HepG2 (cell line): ENCODE data around the gene CPT1A. TPM values are rescaled to one million over a fixed set of nuclear protein-coding genes. Genes with fewer than 3 reads are reported as not detected.
A peak's percentile ranks its signal among the peaks of the same experiment; 100 is the strongest.

Source experiments
- ATAC-seq: fragments of 200-7000 bp; cut with Tn5 transposase; 3 replicates; pipeline ENCODE4 v1.9.1; 2020; ENCODE audit warnings: mild to moderate bottlenecking, moderate library complexity
- BruUV-seq: library from RNA; stranded (reverse); fragments of 400-500 nt; replicated peaks from 2 replicates; lab custom pipeline; 2021; lab: Mats Ljungman, UMichigan
- CTCF ChIA-PET: fragments of 300-600 bp; formaldehyde crosslinking; extraction: SDS; loops from one replicate; lab custom pipeline; 2021; ENCODE audit warnings: low total read pairs, inconsistent platforms, low intra/inter-chr PET ratio; lab: Yijun Ruan, JAX
- POLR2A ChIA-PET: fragments of 350-600 bp; sonication (Branson Sonifier 250); formaldehyde crosslinking; loops from one replicate; lab custom pipeline; 2020; ENCODE audit warnings: antibody characterized with exemption, inconsistent platforms; lab: Yijun Ruan, JAX
- DNase-seq: peaks from one replicate; pipeline ENCODE4 v3.0.0-alpha.2; 2015; ENCODE audit warnings: low spot score
- FAIRE-seq: peaks from 3 replicates; lab custom pipeline; 2011; peaks lifted over from hg19 to GRCh38; lab: Jason Lieb, UNC
- H2AFZ ChIP-seq: one replicate; pipeline ENCODE4 v1.6.1; 2011; ENCODE audit warnings: low read length, inconsistent platforms
- H3K27ac ChIP-seq: fragments of 300-600 bp; 3 replicates; pipeline ENCODE4 v1.8.0; 2011; ENCODE audit warnings: mixed run types, mild to moderate bottlenecking, mixed read lengths, low read length, inconsistent platforms; ENCODE audit not compliant: insufficient read depth; ENCODE audit errors: extremely low read length
- H3K27me3 ChIP-seq, 2 experiments: fragments of 200-600 bp in 1 of 2; 2 replicates in 1 of 2; 3 replicates in 1 of 2; pipeline versions ENCODE4 v1.6.0 to v1.8.0; 2011; ENCODE audit warnings: low read length in 2 of 2, mild to moderate bottlenecking in 2 of 2, moderate library complexity in 2 of 2, inconsistent platforms in 1 of 2; ENCODE audit not compliant: insufficient read depth in 2 of 2, control insufficient read depth in 1 of 2
- H3K36me3 ChIP-seq, 2 experiments: fragments of 200-600 bp in 1 of 2; replicated peaks in 1 of 2; 2 replicates in 1 of 2; 3 replicates in 1 of 2; pipeline versions ENCODE4 v1.5.1 to v1.8.0; 2011; ENCODE audit warnings: low read length in 2 of 2, inconsistent platforms in 1 of 2; ENCODE audit not compliant: insufficient read depth in 2 of 2, control insufficient read depth in 1 of 2
- H3K4me1 ChIP-seq: 2 replicates; pipeline ENCODE4 v1.5.1; 2012; ENCODE audit warnings: low read length, inconsistent platforms; ENCODE audit not compliant: insufficient read depth
- H3K4me2 ChIP-seq: 2 replicates; pipeline ENCODE4 v1.6.0; 2011; ENCODE audit warnings: low read depth, low read length, inconsistent platforms
- H3K4me3 ChIP-seq, 3 experiments: fragments of 200-600 bp in 1 of 3; sonication (generic), shearing (Covaris generic) in 1 of 3; replicated peaks in 1 of 3; 2 replicates each; pipeline ENCODE4 v1.5.1; 2011 to 2016; ENCODE audit warnings: low read length in 3 of 3, inconsistent platforms in 2 of 3, low read depth in 2 of 3, mild to moderate bottlenecking in 2 of 3, control low read depth in 1 of 3, mixed read lengths in 1 of 3; ENCODE audit not compliant: insufficient read depth in 1 of 3
- H3K79me2 ChIP-seq: one replicate; pipeline ENCODE4 v1.6.1; 2011; ENCODE audit warnings: low read length, inconsistent platforms; ENCODE audit not compliant: insufficient read depth
- H3K9ac ChIP-seq: 2 replicates; pipeline ENCODE4 v1.6.0; 2011; ENCODE audit warnings: mild to moderate bottlenecking, low read depth, low read length, inconsistent platforms; ENCODE audit not compliant: insufficient read depth
- H3K9me3 ChIP-seq: 2 replicates; pipeline ENCODE4 v1.5.1; 2012; ENCODE audit warnings: mild to moderate bottlenecking, low read length
- H4K20me1 ChIP-seq: 2 replicates; pipeline ENCODE4 v1.6.0; 2011; ENCODE audit warnings: inconsistent platforms, mild to moderate bottlenecking, low read length, moderate library complexity; ENCODE audit not compliant: insufficient read depth
- ATF7-NPFF ChIP-seq: sonication (generic); formaldehyde crosslinking; IDR thresholded peaks from 2 replicates; pipeline ENCODE4 v1.8.1; 2023; ENCODE audit warnings: mild to moderate bottlenecking, low read depth, missing genetic modification reagents, moderate library complexity
- ERF ChIP-seq: IDR thresholded peaks from 2 replicates; pipeline ENCODE4 v1.6.1; 2018; ENCODE audit warnings: missing biosample characterization, missing genetic modification reagents
- POLR2AphosphoS2 ChIP-seq: IDR thresholded peaks from 2 replicates; pipeline ENCODE4 v1.6.1; 2011; ENCODE audit warnings: low read depth, low read length, improper control_type of control experiment
- ZBTB20 ChIP-seq: sonication (generic); formaldehyde crosslinking; IDR thresholded peaks from 2 replicates; pipeline ENCODE4 v1.8.1; 2023; ENCODE audit warnings: missing genetic modification reagents, low read depth, mild to moderate bottlenecking, borderline replicate concordance
- ZBTB38 ChIP-seq: sonication (generic); formaldehyde crosslinking; IDR thresholded peaks from 2 replicates; pipeline ENCODE4 v1.5.1; 2020; ENCODE audit warnings: mild to moderate bottlenecking, missing genetic modification reagents
- ZNF121 ChIP-seq: sonication (generic); formaldehyde crosslinking; IDR thresholded peaks from 2 replicates; pipeline ENCODE4 v1.5.0; 2020; ENCODE audit warnings: mild to moderate bottlenecking, missing genetic modification reagents
- ZNF441 ChIP-seq: sonication (generic); formaldehyde crosslinking; IDR thresholded peaks from 2 replicates; pipeline ENCODE4 v1.7.0; 2021; ENCODE audit warnings: missing genetic modification reagents, borderline replicate concordance
- WGBS: methylation state at CpG from one replicate; pipeline ENCODE4 v1.1.6; 2017; ENCODE audit warnings: low lambda C conversion rate; 5-methylcytosine and 5-hydroxymethylcytosine counted together
- in situ Hi-C: cut with HindIII; loops from 2 replicates; pipeline ENCODE4 v1.10.0; 2017; ENCODE audit warnings: low pct_unique_long_range_greater_than_20kb; ENCODE audit not compliant: extremely low pct_ligation_motif_present
- intact Hi-C: fragments of 100-400 bp; cut with micrococcal nuclease; formaldehyde crosslinking; loops from one replicate; pipeline ENCODE4 v1.10.0; 2022; ENCODE audit not compliant: unreplicated experiment
- polyA plus RNA-seq, 8 experiments: library from polyadenylated mRNA; depleted of rRNA in 3 of 8; stranded (reverse) in 7 of 8; unstranded in 1 of 8; fragments of >200 nt; fragmentation: Illumina TruSeq in 4 of 8; extraction: Trizol in 4 of 8; gene quantifications; 2 replicates each; pipeline versions ENCODE4 v1.2.1 to v1.2.3, GENCODE V29; 2011 to 2016; ENCODE audit warnings: low read depth in 4 of 8, missing spikeins in 1 of 8, mixed read lengths in 1 of 8; ENCODE audit not compliant: insufficient read depth in 1 of 8
- total RNA-seq, 5 experiments: library from RNA; depleted of rRNA; stranded (reverse); fragments of >200 nt; fragmentation: Illumina TruSeq; extraction: Trizol; gene quantifications; 2 replicates each; pipeline ENCODE4 v1.2.3, GENCODE V29; 2016; ENCODE audit warnings: low read depth in 1 of 5
- TF ChIP-seq, protein P1 (sequence below): sonication (generic); formaldehyde crosslinking; IDR thresholded peaks from 2 replicates; pipeline ENCODE4 v1.4.0; 2020; ENCODE audit warnings: mild to moderate bottlenecking, missing genetic modification reagents
- TF ChIP-seq, protein P2 (sequence below): sonication (generic); formaldehyde crosslinking; IDR thresholded peaks from 2 replicates; pipeline ENCODE4 v1.4.0; 2020; ENCODE audit warnings: mild to moderate bottlenecking, missing genetic modification reagents
- TF ChIP-seq, protein P3 (sequence below): sonication (generic); formaldehyde crosslinking; conservative IDR thresholded peaks from 2 replicates; pipeline ENCODE4 v1.8.0; 2022; ENCODE audit warnings: missing genetic modification reagents
- TF ChIP-seq, protein P4 (sequence below): sonication (generic); formaldehyde crosslinking; IDR thresholded peaks from 2 replicates; pipeline ENCODE4 v1.5.1; 2020; ENCODE audit warnings: mild to moderate bottlenecking, missing genetic modification reagents, moderate library complexity

The CPT1A gene
- total and polyA plus RNA-seq, 2 of the 13 experiments (the other 11 are each of a cell fraction or from before 2014, with no cell fraction given): 7.0 to 7.1 TPM

DNA sequence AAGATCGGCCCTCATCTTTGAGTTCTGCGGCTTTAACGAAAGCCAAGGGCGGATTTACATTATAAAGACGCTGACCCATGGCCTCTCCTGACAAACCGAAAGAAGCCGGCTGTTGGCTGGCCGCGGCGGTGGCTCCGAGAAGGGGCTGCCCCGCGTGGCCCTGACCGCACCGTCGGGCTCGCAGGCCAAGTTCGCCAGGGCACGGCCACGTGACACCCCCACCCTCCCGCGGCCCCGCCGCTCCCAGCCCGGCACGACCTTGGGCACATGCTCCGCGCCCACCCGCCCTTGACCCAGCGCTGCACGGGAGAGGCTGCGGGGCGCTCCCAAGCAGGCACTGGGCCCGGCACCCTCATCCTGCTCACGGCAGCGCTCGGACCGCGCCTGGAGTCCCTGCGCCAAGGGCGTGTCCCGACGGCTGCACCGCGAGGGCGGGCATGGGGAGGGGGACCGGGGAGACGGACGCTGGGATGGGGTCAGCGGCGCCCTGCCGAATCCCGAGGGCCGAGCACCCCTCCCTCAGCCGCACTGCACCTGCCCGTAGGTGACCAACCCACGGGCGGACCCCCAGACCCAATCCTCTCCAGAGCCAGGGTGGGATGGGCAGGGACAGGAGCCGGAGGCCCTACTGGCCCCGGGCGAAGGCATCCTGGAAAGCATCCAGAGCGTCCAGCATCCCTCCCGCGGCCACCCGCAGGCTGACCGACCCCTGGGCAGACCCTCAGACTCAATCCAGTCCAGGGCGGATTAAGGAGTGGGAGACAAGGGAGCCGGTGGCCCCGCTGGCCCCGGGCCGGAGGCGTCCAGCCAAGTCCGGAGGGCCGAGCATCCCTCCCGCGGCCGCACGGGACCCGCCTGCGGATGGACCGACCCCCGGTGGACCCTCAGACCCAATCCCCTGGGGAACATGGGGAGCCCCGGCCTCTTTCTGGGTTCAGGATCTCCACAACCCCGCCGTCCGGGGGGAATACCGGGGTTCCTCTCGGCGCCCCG lies 759 bp downstream of the CPT1A start:
- no peak for FAIRE-seq
- in situ Hi-C loops: no loop called here
- TF ChIP-seq, protein P1, sequence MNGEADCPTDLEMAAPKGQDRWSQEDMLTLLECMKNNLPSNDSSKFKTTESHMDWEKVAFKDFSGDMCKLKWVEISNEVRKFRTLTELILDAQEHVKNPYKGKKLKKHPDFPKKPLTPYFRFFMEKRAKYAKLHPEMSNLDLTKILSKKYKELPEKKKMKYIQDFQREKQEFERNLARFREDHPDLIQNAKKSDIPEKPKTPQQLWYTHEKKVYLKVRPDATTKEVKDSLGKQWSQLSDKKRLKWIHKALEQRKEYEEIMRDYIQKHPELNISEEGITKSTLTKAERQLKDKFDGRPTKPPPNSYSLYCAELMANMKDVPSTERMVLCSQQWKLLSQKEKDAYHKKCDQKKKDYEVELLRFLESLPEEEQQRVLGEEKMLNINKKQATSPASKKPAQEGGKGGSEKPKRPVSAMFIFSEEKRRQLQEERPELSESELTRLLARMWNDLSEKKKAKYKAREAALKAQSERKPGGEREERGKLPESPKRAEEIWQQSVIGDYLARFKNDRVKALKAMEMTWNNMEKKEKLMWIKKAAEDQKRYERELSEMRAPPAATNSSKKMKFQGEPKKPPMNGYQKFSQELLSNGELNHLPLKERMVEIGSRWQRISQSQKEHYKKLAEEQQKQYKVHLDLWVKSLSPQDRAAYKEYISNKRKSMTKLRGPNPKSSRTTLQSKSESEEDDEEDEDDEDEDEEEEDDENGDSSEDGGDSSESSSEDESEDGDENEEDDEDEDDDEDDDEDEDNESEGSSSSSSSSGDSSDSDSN (CRISPR knock-in tag): peak; percentile 80; the same call in 1 of the 2 replicates
- no peak for TF ChIP-seq POLR2AphosphoS2
- TF ChIP-seq, protein P2, sequence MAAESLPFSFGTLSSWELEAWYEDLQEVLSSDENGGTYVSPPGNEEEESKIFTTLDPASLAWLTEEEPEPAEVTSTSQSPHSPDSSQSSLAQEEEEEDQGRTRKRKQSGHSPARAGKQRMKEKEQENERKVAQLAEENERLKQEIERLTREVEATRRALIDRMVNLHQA (CRISPR knock-in tag): no peak
- TF ChIP-seq ERF (CRISPR knock-in tag): 0 out of 2 replicates have a peak, but pooled peaks have one; percentile 45
- peak; percentile 51; the same call in 1 of the 2 replicates for TF ChIP-seq ZBTB38 (CRISPR knock-in tag)
- no peak for TF ChIP-seq ATF7-NPFF (CRISPR knock-in tag)
- no peak for TF ChIP-seq ZNF121 (CRISPR knock-in tag)
- TF ChIP-seq, protein P3, sequence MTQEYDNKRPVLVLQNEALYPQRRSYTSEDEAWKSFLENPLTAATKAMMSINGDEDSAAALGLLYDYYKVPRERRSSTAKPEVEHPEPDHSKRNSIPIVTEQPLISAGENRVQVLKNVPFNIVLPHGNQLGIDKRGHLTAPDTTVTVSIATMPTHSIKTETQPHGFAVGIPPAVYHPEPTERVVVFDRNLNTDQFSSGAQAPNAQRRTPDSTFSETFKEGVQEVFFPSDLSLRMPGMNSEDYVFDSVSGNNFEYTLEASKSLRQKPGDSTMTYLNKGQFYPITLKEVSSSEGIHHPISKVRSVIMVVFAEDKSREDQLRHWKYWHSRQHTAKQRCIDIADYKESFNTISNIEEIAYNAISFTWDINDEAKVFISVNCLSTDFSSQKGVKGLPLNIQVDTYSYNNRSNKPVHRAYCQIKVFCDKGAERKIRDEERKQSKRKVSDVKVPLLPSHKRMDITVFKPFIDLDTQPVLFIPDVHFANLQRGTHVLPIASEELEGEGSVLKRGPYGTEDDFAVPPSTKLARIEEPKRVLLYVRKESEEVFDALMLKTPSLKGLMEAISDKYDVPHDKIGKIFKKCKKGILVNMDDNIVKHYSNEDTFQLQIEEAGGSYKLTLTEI (CRISPR knock-in tag): no peak
- no peak for TF ChIP-seq ZNF441 (CRISPR knock-in tag)
- TF ChIP-seq, protein P4, sequence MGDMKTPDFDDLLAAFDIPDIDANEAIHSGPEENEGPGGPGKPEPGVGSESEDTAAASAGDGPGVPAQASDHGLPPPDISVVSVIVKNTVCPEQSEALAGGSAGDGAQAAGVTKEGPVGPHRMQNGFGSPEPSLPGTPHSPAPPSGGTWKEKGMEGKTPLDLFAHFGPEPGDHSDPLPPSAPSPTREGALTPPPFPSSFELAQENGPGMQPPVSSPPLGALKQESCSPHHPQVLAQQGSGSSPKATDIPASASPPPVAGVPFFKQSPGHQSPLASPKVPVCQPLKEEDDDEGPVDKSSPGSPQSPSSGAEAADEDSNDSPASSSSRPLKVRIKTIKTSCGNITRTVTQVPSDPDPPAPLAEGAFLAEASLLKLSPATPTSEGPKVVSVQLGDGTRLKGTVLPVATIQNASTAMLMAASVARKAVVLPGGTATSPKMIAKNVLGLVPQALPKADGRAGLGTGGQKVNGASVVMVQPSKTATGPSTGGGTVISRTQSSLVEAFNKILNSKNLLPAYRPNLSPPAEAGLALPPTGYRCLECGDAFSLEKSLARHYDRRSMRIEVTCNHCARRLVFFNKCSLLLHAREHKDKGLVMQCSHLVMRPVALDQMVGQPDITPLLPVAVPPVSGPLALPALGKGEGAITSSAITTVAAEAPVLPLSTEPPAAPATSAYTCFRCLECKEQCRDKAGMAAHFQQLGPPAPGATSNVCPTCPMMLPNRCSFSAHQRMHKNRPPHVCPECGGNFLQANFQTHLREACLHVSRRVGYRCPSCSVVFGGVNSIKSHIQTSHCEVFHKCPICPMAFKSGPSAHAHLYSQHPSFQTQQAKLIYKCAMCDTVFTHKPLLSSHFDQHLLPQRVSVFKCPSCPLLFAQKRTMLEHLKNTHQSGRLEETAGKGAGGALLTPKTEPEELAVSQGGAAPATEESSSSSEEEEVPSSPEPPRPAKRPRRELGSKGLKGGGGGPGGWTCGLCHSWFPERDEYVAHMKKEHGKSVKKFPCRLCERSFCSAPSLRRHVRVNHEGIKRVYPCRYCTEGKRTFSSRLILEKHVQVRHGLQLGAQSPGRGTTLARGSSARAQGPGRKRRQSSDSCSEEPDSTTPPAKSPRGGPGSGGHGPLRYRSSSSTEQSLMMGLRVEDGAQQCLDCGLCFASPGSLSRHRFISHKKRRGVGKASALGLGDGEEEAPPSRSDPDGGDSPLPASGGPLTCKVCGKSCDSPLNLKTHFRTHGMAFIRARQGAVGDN (CRISPR knock-in tag): peak; percentile 92
- TF ChIP-seq ZBTB20 (CRISPR knock-in tag): no peak

More for the DNA sequence above, 759 bp downstream of the CPT1A start:
- Histone ChIP-seq H3K4me3 (peak overlapping the region; percentile 52 to 66 (median 61)), H3K79me2 (no peaks in the 10 kb centered on the region), H2AFZ (no peak overlapping the region), H3K4me1 (peaks cover 88% of the 10 kb centered on the region), H3K27me3 (peaks cover 0 to 5% of the 10 kb centered on the region in 2 experiments; a peak in 2 of 5 replicates), H3K36me3 (no peaks in the 10 kb centered on the region), H3K9me3 (no peaks in the 10 kb centered on the region), H3K9ac (peak overlapping the region; percentile 47; the same call in 1 of the 2 replicates), H3K27ac (no peak overlapping the region), H4K20me1 (peaks cover 11% of the 10 kb centered on the region), H3K4me2 (peak overlapping the region; percentile 89)
- DNase-seq (no peak), ATAC-seq (peak; percentile 31)
- intact Hi-C loops: no loop called here
- ChIA-PET POLR2A (no interaction called here), CTCF (no interaction called here)
- BruUV-seq: no TSS peak
- 4% methylated on average over 20 of the region's 90 CpGs for WGBS
